ENCODE results near the gene PKMYT1. TPM values are rescaled to one million over a fixed set of nuclear protein-coding genes. Genes with fewer than 3 reads are reported as not detected.

PKMYT1 gene
- total RNA-seq, 6 experiments from 2014 or later: 21.1 to 40.8 (median 36.7) TPM

DNA sequence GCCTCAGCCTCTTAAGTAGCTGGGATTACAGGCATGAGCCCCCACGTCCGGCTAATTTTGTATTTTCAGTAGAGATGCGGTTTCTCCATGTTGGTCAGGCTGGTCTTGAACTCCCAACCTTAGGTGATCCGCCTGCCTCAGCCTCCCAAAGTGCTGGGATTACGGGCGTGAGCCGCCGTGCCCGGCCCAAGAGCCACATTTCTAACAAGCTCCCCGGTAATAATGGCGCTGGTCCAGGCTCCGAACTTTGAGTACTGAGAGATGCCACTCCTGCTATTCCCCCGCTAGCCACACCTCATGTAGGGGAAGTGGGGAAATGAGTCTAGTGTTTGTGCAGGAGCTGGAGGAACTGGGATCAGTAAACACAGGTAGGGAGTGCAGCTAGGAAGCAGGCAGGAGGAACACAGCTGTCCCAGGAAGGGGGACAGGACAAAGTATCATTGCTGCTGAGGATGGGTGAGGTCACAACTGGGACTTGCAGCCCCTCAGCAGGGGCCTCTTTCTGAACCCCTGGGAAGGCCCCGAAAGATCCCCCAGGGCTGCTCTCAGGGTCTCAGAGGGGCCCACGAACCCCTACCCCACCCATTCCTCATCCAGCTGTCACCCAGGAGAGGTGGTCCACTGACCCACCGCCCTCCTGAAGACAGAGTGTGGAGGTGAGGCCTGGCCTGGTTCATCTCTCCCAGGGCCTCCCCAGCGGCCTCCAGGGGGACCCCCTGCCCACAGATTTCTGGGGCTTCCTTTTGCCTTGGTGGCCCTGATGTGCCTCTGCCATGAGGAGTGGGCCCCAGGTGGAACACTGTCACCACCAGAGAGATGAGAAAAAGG is 19.8 kb downstream of the PKMYT1 start:
- H3K27me3 Mint-ChIP-seq (ENCODE audit: insufficient read depth): peaks cover 34% of the 10 kb centered on the region
- H3K36me3 Mint-ChIP-seq (ENCODE audit: low read depth): no peaks in the 10 kb centered on the region
- TF ChIP-seq, protein P1, sequence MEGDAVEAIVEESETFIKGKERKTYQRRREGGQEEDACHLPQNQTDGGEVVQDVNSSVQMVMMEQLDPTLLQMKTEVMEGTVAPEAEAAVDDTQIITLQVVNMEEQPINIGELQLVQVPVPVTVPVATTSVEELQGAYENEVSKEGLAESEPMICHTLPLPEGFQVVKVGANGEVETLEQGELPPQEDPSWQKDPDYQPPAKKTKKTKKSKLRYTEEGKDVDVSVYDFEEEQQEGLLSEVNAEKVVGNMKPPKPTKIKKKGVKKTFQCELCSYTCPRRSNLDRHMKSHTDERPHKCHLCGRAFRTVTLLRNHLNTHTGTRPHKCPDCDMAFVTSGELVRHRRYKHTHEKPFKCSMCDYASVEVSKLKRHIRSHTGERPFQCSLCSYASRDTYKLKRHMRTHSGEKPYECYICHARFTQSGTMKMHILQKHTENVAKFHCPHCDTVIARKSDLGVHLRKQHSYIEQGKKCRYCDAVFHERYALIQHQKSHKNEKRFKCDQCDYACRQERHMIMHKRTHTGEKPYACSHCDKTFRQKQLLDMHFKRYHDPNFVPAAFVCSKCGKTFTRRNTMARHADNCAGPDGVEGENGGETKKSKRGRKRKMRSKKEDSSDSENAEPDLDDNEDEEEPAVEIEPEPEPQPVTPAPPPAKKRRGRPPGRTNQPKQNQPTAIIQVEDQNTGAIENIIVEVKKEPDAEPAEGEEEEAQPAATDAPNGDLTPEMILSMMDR (IDR thresholded peaks at IDR 0.05): 0 out of 2 replicates have a peak, but pooled peaks have one; percentile 5
- no peaks in the 10 kb centered on the region for H3K4me1 Mint-ChIP-seq (ENCODE audit: low read depth)
- H3K9me3 Mint-ChIP-seq: no peaks in the 10 kb centered on the region
- no peak overlapping the region for H3K4me3 Mint-ChIP-seq
- no peak overlapping the region for H3K27ac Mint-ChIP-seq
- DNase-seq: no peak

DNA sequence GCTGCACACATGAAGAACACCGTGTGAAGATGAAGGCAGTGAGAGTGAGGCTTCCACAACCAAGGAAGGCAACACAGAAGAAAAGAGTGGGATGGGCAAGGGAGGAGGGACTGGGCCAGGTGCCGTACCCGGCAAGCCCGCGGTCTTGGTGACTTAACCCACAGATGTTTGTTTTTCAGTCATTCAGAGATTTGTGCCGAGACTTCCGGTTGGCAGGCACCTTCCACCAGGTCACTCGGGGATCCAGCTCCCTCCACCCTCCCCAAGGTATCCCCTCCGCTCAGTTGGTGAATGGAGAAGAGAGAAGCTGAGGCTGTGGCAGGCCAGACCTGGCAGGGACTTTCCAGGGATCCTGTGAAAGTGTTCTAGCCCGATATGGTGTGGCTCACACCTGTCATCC is 21.0 kb downstream of the PKMYT1 start:
- TF ChIP-seq, protein P1 (IDR thresholded peaks at IDR 0.05): no peak
- no peak for DNase-seq
- H3K27me3 Mint-ChIP-seq (ENCODE audit: insufficient read depth): peaks cover 32% of the 10 kb centered on the region
- no peak overlapping the region for H3K27ac Mint-ChIP-seq
- H3K36me3 Mint-ChIP-seq (ENCODE audit: low read depth): no peaks in the 10 kb centered on the region
- H3K4me3 Mint-ChIP-seq: no peak overlapping the region
- H3K9me3 Mint-ChIP-seq: no peaks in the 10 kb centered on the region
- no peaks in the 10 kb centered on the region for H3K4me1 Mint-ChIP-seq (ENCODE audit: low read depth)

- Mint-ChIP-seq H3K9me3 (no peaks in the 10 kb centered on the region), H3K27ac (no peak overlapping the region), H3K4me3 (no peak overlapping the region), H3K36me3 (ENCODE audit: low read depth) (no peaks in the 10 kb centered on the region), H3K27me3 (ENCODE audit: insufficient read depth) (peaks cover 29% of the 10 kb centered on the region), H3K4me1 (ENCODE audit: low read depth) (no peaks in the 10 kb centered on the region)
- TF ChIP-seq, protein P1 (IDR thresholded peaks at IDR 0.05): no peak
- DNase-seq: no peak
Measured at GRCh38 chr16:2956579-2956956, 23.7 kb downstream of the PKMYT1 start.

GRCh38 chr16:2955779-2956578 is 24.3 kb downstream of the PKMYT1 start:
- Mint-ChIP-seq H3K9me3 (no peaks in the 10 kb centered on the region), H3K27ac (no peak overlapping the region), H3K4me3 (no peak overlapping the region), H3K4me1 (ENCODE audit: low read depth) (no peaks in the 10 kb centered on the region), H3K36me3 (ENCODE audit: low read depth) (no peaks in the 10 kb centered on the region), H3K27me3 (ENCODE audit: insufficient read depth) (peaks cover 31% of the 10 kb centered on the region)
- no peak for DNase-seq
- TF ChIP-seq, protein P1 (IDR thresholded peaks at IDR 0.05): no peak

GRCh38 chr16:2955438-2955778 is 24.8 kb downstream of the PKMYT1 start:
- Mint-ChIP-seq H3K9me3 (no peaks in the 10 kb centered on the region), H3K36me3 (ENCODE audit: low read depth) (0 out of 2 replicates have a peak, but pooled peaks cover 4% of the 10 kb centered on the region), H3K27ac (no peak overlapping the region), H3K27me3 (ENCODE audit: insufficient read depth) (peaks cover 30% of the 10 kb centered on the region), H3K4me1 (ENCODE audit: low read depth) (no peaks in the 10 kb centered on the region), H3K4me3 (no peak overlapping the region)
- TF ChIP-seq, protein P1 (IDR thresholded peaks at IDR 0.05): no peak
- no peak for DNase-seq

Data from HFFc6 (cell line).